ENCODE measurements around the gene TMEM18.

GRCh38 chr2:620004-620403, 57.2 kb downstream of the TMEM18 start:
- TF ChIP-seq CTCF (conservative IDR thresholded peaks at IDR 0.05 in 1 of 2, IDR thresholded peaks at IDR 0.05 in 1 of 2; ENCODE audit: low read depth in 1 of 2, low read length in 2 of 2) (no peak), EZH2 (IDR thresholded peaks at IDR 0.05; ENCODE audit: low read length, missing control alignments) (no peak)

All from fibroblast of lung (primary cell).